Stimulated activated CD8-positive, alpha-beta memory T cell treated with anti-CD3 and anti-CD28 coated beads, Interleukin-7, amount 100 ng/mL, for 48 hours (primary cell): ENCODE data around the gene GALNT15.

Experiments used
- DNase-seq, 2 donors: peaks; one replicate each; pipeline ENCODE4 v3.0.0-alpha.2; 2020; ENCODE audit warnings: low read depth in 1 of 2; ENCODE audit errors: extremely low read depth in 1 of 2

GALNT15 gene

GRCh38 chr3:16280671-16281070, 106.2 kb downstream of the GALNT15 start:
- no peak for DNase-seq
